CD14-positive monocyte (primary cell): Measurements from ENCODE around the gene ITPR2. TPM values are rescaled to one million over a fixed set of nuclear protein-coding genes. Genes with fewer than 3 reads are reported as not detected.

ENCODE experiments used
- DNase-seq, 3 donors: peaks; one replicate each; pipeline ENCODE4 v3.0.0-alpha.2; 2011 to 2022
- H2AFZ ChIP-seq: 2 replicates; pipeline ENCODE4 v1.6.0; 2012; ENCODE audit warnings: mild to moderate bottlenecking, low read depth, low read length, inconsistent platforms; ENCODE audit not compliant: insufficient read depth, poor library complexity, severe bottlenecking
- H3K27ac ChIP-seq, 2 donors: 1 replicate in 1 of 2; 2 replicates in 1 of 2; pipeline ENCODE4 v1.5.1; 2012 to 2013; ENCODE audit warnings: low read length in 2 of 2, control low read depth in 1 of 2, inconsistent platforms in 1 of 2, low read depth in 1 of 2, mild to moderate bottlenecking in 1 of 2
- H3K27me3 ChIP-seq, 2 donors: one replicate each; pipeline versions ENCODE4 v1.6.0 to v1.6.1; 2011 to 2013; ENCODE audit warnings: low read length in 2 of 2; ENCODE audit not compliant: control insufficient read depth in 2 of 2, insufficient read depth in 2 of 2
- H3K36me3 ChIP-seq, 2 donors: replicated peaks in 1 of 2; 1 replicate in 1 of 2; 2 replicates in 1 of 2; pipeline versions ENCODE4 v1.5.1 to v1.6.1; 2012 to 2013; ENCODE audit warnings: low read length in 2 of 2, control low read depth in 1 of 2, inconsistent platforms in 1 of 2, mild to moderate bottlenecking in 1 of 2; ENCODE audit not compliant: insufficient read depth in 2 of 2, control insufficient read depth in 1 of 2
- H3K4me1 ChIP-seq, 2 donors: 1 replicate in 1 of 2; 2 replicates in 1 of 2; pipeline versions ENCODE4 v1.5.1 to v1.6.1; 2012 to 2013; ENCODE audit warnings: low read length in 2 of 2, control low read depth in 1 of 2, inconsistent platforms in 1 of 2, mild to moderate bottlenecking in 1 of 2, moderate library complexity in 1 of 2; ENCODE audit not compliant: insufficient read depth in 2 of 2, control insufficient read depth in 1 of 2
- H3K4me2 ChIP-seq: replicated peaks from 2 replicates; pipeline ENCODE3; 2012; ENCODE audit warnings: low read length, moderate library complexity, mild to moderate bottlenecking; ENCODE audit not compliant: poor library complexity, severe bottlenecking; ENCODE audit errors: extremely low read depth
- H3K4me3 ChIP-seq, 3 experiments: fragments of 200-600 bp in 1 of 3; sonication (generic) in 1 of 3; replicated peaks in 1 of 3; 1 replicate in 2 of 3; 2 replicates in 1 of 3; pipeline ENCODE4 v1.5.1; 2011 to 2013; ENCODE audit warnings: low read length in 3 of 3, mild to moderate bottlenecking in 3 of 3, control low read depth in 2 of 3, low read depth in 2 of 3, inconsistent platforms in 1 of 3, moderate library complexity in 1 of 3
- H3K79me2 ChIP-seq: 2 replicates; pipeline ENCODE4 v1.6.0; 2012; ENCODE audit warnings: mild to moderate bottlenecking, control low read depth, inconsistent platforms, low read length, moderate library complexity; ENCODE audit not compliant: insufficient read depth
- H3K9ac ChIP-seq: 2 replicates; pipeline ENCODE4 v1.6.0; 2017; ENCODE audit warnings: low read length, mild to moderate bottlenecking; ENCODE audit not compliant: insufficient read depth, poor library complexity, severe bottlenecking
- H3K9me3 ChIP-seq, 2 donors: replicated peaks in 1 of 2; 1 replicate in 1 of 2; 2 replicates in 1 of 2; pipeline versions ENCODE4 v1.5.1 to v1.6.1; 2012 to 2013; ENCODE audit warnings: low read length in 2 of 2, control low read depth in 1 of 2; ENCODE audit not compliant: control insufficient read depth in 1 of 2, insufficient read depth in 1 of 2
- H4K20me1 ChIP-seq: 2 replicates; pipeline ENCODE4 v1.6.0; 2012; ENCODE audit warnings: mild to moderate bottlenecking, low read length, control low read depth, moderate library complexity; ENCODE audit not compliant: insufficient read depth
- H3K27ac Mint-ChIP-seq, 7 donors: one replicate each; pipeline ENCODE4 v1.8.0; 2020; ENCODE audit warnings: mild to moderate bottlenecking in 7 of 7, mixed read lengths in 7 of 7, moderate library complexity in 6 of 7, inconsistent platforms in 2 of 7
- H3K27me3 Mint-ChIP-seq, 3 donors: one replicate each; pipeline ENCODE4 v1.8.0; 2021 to 2022; ENCODE audit warnings: low read depth in 3 of 3, mild to moderate bottlenecking in 3 of 3, mixed read lengths in 3 of 3, moderate library complexity in 3 of 3, inconsistent platforms in 1 of 3
- H3K36me3 Mint-ChIP-seq, 2 donors: one replicate each; pipeline ENCODE4 v1.8.0; 2020; ENCODE audit warnings: mixed read lengths in 2 of 2, inconsistent platforms in 1 of 2, mild to moderate bottlenecking in 1 of 2
- H3K4me1 Mint-ChIP-seq: one replicate; pipeline ENCODE4 v1.8.0; 2020; ENCODE audit warnings: mild to moderate bottlenecking, mixed read lengths
- H3K4me3 Mint-ChIP-seq, 2 donors: one replicate each; pipeline ENCODE4 v1.8.0; 2020; ENCODE audit warnings: mild to moderate bottlenecking in 2 of 2, mixed read lengths in 2 of 2, moderate library complexity in 1 of 2
- H3K9me3 Mint-ChIP-seq, 7 donors: one replicate each; pipeline ENCODE4 v1.8.0; 2020 to 2022; ENCODE audit warnings: mixed read lengths in 7 of 7, mild to moderate bottlenecking in 6 of 7, moderate library complexity in 6 of 7, inconsistent platforms in 2 of 7
- WGBS: methylation state at CpG from one replicate; pipeline ENCODE4 v1.1.5; 2013; ENCODE audit warnings: missing lambda C conversion rate; ENCODE audit not compliant: insufficient coverage; 5-methylcytosine and 5-hydroxymethylcytosine counted together
- intact Hi-C, 2 donors: fragments of 100-400 bp; cut with micrococcal nuclease; formaldehyde crosslinking; loops; one replicate each; pipeline versions ENCODE4 v1.15.0 to v1.15.1; 2023
- polyA plus RNA-seq, 3 donors: library from polyadenylated mRNA; depleted of rRNA in 1 of 3; unstranded in 2 of 3; stranded (reverse) in 1 of 3; fragments of 300-500 nt in 2 of 3; fragments of >200 nt in 1 of 3; fragmentation: Illumina TruSeq in 2 of 3; gene quantifications; 1 replicate in 2 of 3; 2 replicates in 1 of 3; pipeline ENCODE4 v1.2.3, GENCODE V29; 2012 to 2021
- TF ChIP-seq, protein P1 (sequence below): fragments of 200-600 bp; IDR thresholded peaks from one replicate; pipeline ENCODE4 v1.8.0; 2022; ENCODE audit warnings: antibody characterized with exemption, mild to moderate bottlenecking

The ITPR2 gene
- polyA plus RNA-seq, 3 donors: 2.7 to 6.4 (median 5.7) TPM

DNA sequence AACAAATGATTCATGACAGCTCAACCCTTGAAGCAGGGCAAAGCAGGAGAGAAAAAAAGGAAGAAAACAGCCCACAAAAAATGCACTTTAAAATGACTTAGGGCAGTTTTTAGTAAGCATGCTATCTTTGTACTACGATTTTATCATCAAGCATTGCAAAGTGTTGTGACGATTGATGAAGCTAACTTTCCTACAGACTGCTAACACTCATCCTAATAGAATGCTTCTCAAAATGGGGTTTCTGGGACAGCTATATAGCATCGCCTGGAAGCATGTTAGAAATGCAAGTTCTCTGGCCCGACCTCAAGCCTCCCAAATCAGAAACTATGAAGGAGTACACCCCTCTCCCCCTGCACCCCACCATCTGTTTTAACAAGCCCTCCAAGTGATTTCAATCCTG is 381.2 kb downstream of the ITPR2 start:
- TF ChIP-seq, protein P1, sequence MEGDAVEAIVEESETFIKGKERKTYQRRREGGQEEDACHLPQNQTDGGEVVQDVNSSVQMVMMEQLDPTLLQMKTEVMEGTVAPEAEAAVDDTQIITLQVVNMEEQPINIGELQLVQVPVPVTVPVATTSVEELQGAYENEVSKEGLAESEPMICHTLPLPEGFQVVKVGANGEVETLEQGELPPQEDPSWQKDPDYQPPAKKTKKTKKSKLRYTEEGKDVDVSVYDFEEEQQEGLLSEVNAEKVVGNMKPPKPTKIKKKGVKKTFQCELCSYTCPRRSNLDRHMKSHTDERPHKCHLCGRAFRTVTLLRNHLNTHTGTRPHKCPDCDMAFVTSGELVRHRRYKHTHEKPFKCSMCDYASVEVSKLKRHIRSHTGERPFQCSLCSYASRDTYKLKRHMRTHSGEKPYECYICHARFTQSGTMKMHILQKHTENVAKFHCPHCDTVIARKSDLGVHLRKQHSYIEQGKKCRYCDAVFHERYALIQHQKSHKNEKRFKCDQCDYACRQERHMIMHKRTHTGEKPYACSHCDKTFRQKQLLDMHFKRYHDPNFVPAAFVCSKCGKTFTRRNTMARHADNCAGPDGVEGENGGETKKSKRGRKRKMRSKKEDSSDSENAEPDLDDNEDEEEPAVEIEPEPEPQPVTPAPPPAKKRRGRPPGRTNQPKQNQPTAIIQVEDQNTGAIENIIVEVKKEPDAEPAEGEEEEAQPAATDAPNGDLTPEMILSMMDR: no peak
- Histone ChIP-seq H3K4me2 (no peak overlapping the region), H3K9ac (no peak overlapping the region), H3K9me3 (no peaks in the 10 kb centered on the region), H3K79me2 (no peaks in the 10 kb centered on the region), H3K4me1 (no peaks in the 10 kb centered on the region), H3K36me3 (peaks cover 2 to 5% of the 10 kb centered on the region in 2 donors), H3K27ac (no peak overlapping the region), H2AFZ (no peak overlapping the region), H3K27me3 (no peaks in the 10 kb centered on the region), H3K4me3 (no peak overlapping the region), H4K20me1 (no peaks in the 10 kb centered on the region)
- peaks cover 16 to 24% of the 10 kb centered on the region in 2 donors for H3K36me3 Mint-ChIP-seq
- no CpG with 5 or more reads among the region's 4 CpGs for WGBS
- H3K9me3 Mint-ChIP-seq: no peaks in the 10 kb centered on the region
- DNase-seq: no peak
- no peak overlapping the region for H3K27ac Mint-ChIP-seq
- no peaks in the 10 kb centered on the region for H3K27me3 Mint-ChIP-seq
- intact Hi-C loops: no loop called here
- H3K4me3 Mint-ChIP-seq: no peak overlapping the region
- peaks cover 8% of the 10 kb centered on the region for H3K4me1 Mint-ChIP-seq

DNA sequence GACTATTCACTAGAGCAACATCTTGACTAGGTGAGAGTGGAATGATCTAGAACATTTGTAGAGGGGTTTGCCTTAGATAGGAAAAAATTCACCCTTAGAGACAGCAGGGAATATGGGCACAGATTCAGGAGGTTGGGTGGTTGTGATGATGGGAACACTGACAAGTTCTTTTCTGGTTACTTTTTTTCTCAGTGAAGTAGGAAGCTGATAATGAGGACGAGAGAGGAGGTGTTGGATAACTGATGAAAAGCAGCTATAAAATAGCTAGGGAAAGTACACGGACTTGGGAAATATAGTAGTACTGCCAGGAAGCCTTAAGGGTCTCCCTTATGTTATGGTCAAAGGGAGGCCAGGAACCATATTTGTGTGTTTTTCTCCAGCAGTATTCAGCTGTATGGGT is 387.1 kb downstream of the ITPR2 start:
- Histone ChIP-seq H3K9ac (no peak overlapping the region), H3K79me2 (no peaks in the 10 kb centered on the region), H4K20me1 (no peaks in the 10 kb centered on the region), H3K4me1 (no peaks in the 10 kb centered on the region), H3K4me2 (no peak overlapping the region), H3K27me3 (no peaks in the 10 kb centered on the region), H3K36me3 (peaks cover 2 to 19% of the 10 kb centered on the region in 2 donors), H3K4me3 (no peak overlapping the region), H3K9me3 (no peaks in the 10 kb centered on the region), H3K27ac (no peak overlapping the region), H2AFZ (no peak overlapping the region)
- peaks cover 0 to 1% (median 0%) of the 10 kb centered on the region in 3 donors for H3K27me3 Mint-ChIP-seq
- intact Hi-C loops: no loop called here
- no peaks in the 10 kb centered on the region for H3K9me3 Mint-ChIP-seq
- no peak overlapping the region for H3K27ac Mint-ChIP-seq
- WGBS: 100% methylated on average over 2 of the region's 2 CpGs
- DNase-seq: no peak
- H3K36me3 Mint-ChIP-seq: peaks cover 27 to 35% of the 10 kb centered on the region in 2 donors
- H3K4me3 Mint-ChIP-seq: no peak overlapping the region
- TF ChIP-seq, protein P1: no peak
- no peaks in the 10 kb centered on the region for H3K4me1 Mint-ChIP-seq
